Upper lobe of left lung (tissue), 4 donors: ENCODE results near the gene DACH1.

ENCODE experiments used
- POLR2A ChIP-seq, 4 donors: fragments of 450-650 bp; IDR thresholded peaks; one replicate each; pipeline ENCODE4 v1.5.1; 2016 to 2017; ENCODE audit warnings: antibody characterized with exemption in 4 of 4, mild to moderate bottlenecking in 2 of 4
- TF ChIP-seq, protein P1 (sequence below), 6 experiments: fragments of 450-650 bp in 4 of 6; fragments of 200-600 bp in 2 of 6; sonication (generic) in 2 of 6; IDR thresholded peaks; one replicate each; pipeline ENCODE4 v1.5.1; 2016 to 2019; ENCODE audit warnings: antibody characterized with exemption in 6 of 6

DNA sequence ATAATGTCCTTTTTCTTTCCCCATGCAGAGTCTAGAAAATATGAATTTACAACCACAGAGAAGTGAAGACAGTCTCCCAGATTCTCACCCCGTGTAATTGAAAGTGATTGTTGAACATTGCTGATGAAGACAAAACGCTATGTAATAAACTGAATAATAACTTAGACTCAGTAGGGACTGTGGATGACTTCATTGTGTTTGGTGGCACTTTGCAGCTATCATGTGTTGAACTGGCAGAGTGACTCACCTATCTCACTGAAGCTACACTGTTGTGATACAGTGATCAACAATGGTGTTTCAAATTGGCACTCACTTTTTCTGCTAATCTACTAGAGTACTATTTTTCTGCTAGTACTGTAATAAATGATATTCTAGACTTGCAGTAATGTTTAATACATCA lies 261.3 kb downstream of the DACH1 start:
- no peak for TF ChIP-seq POLR2A (IDR thresholded peaks at IDR 0.05)
- TF ChIP-seq, protein P1, sequence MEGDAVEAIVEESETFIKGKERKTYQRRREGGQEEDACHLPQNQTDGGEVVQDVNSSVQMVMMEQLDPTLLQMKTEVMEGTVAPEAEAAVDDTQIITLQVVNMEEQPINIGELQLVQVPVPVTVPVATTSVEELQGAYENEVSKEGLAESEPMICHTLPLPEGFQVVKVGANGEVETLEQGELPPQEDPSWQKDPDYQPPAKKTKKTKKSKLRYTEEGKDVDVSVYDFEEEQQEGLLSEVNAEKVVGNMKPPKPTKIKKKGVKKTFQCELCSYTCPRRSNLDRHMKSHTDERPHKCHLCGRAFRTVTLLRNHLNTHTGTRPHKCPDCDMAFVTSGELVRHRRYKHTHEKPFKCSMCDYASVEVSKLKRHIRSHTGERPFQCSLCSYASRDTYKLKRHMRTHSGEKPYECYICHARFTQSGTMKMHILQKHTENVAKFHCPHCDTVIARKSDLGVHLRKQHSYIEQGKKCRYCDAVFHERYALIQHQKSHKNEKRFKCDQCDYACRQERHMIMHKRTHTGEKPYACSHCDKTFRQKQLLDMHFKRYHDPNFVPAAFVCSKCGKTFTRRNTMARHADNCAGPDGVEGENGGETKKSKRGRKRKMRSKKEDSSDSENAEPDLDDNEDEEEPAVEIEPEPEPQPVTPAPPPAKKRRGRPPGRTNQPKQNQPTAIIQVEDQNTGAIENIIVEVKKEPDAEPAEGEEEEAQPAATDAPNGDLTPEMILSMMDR (IDR thresholded peaks at IDR 0.05), result no peak
